Smooth muscle cell (in vitro differentiated cells): ENCODE data around the gene TBC1D22A. TPM values are rescaled to one million over a fixed set of nuclear protein-coding genes. Genes with fewer than 3 reads are reported as not detected.
A peak's percentile ranks its signal among the peaks of the same experiment; 100 is the strongest.

ENCODE experiments used
- DNase-seq: peaks from one replicate; lab custom pipeline; 2025; ENCODE audit not compliant: unreplicated experiment; lab: John Stamatoyannopoulos, UW
- H2AFZ ChIP-seq: fragments of 200-600 bp; sonication (generic); 2 replicates; pipeline ENCODE4 v1.6.0; 2016; ENCODE audit warnings: antibody characterized with exemption, low read depth, mild to moderate bottlenecking
- H3F3A ChIP-seq: fragments of 200-600 bp; sonication (generic); 2 replicates; pipeline ENCODE4 v1.6.0; 2017; ENCODE audit warnings: antibody characterized with exemption, low read depth
- H3K27ac ChIP-seq: fragments of 200-600 bp; sonication (generic); 2 replicates; pipeline ENCODE4 v1.5.1; 2016; ENCODE audit warnings: low read depth, mild to moderate bottlenecking
- H3K27me3 ChIP-seq: fragments of 200-600 bp; sonication (generic); 2 replicates; pipeline ENCODE4 v1.6.1; 2016; ENCODE audit warnings: low read depth, mild to moderate bottlenecking
- H3K36me3 ChIP-seq: fragments of 200-600 bp; sonication (generic); 2 replicates; pipeline ENCODE4 v1.5.1; 2016; ENCODE audit warnings: low read depth
- H3K4me1 ChIP-seq: fragments of 200-600 bp; sonication (generic); 2 replicates; pipeline ENCODE4 v1.5.1; 2016; ENCODE audit warnings: low read depth
- H3K4me2 ChIP-seq: fragments of 200-600 bp; sonication (generic); 2 replicates; pipeline ENCODE4 v1.6.0; 2016; ENCODE audit warnings: mild to moderate bottlenecking
- H3K4me3 ChIP-seq: fragments of 200-600 bp; sonication (generic); 2 replicates; pipeline ENCODE4 v1.5.1; 2016; ENCODE audit warnings: mild to moderate bottlenecking
- H3K79me2 ChIP-seq: fragments of 200-600 bp; sonication (generic); 2 replicates; pipeline ENCODE4 v1.6.0; 2016; ENCODE audit warnings: low read depth, mild to moderate bottlenecking
- H3K9ac ChIP-seq: fragments of 200-600 bp; sonication (generic); 2 replicates; pipeline ENCODE4 v1.6.0; 2016; ENCODE audit warnings: low read depth
- H3K9me3 ChIP-seq: fragments of 200-600 bp; sonication (generic); replicated peaks from 2 replicates; pipeline ENCODE4 v1.5.1; 2016; ENCODE audit warnings: low read depth
- H4K20me1 ChIP-seq: fragments of 200-600 bp; sonication (generic); 2 replicates; pipeline ENCODE4 v1.6.0; 2016; ENCODE audit warnings: low read depth
- WGBS: methylation state at CpG from one replicate; pipeline ENCODE4 v1.1.7; 2016; ENCODE audit warnings: low lambda C conversion rate; 5-methylcytosine and 5-hydroxymethylcytosine counted together
- polyA plus RNA-seq: library from polyadenylated mRNA; unstranded; fragments of >200 nt; fragmentation: Nextera tagmentation; extraction: Ambion mirVana; gene quantifications from 2 replicates; pipeline ENCODE4 v1.2.1, GENCODE V29; 2016
- total RNA-seq: library from RNA; depleted of rRNA; stranded (reverse); fragments of >200 nt; gene quantifications from 2 replicates; pipeline ENCODE4 v1.2.3, GENCODE V29; 2014
- TF ChIP-seq, protein P1 (sequence below): fragments of 200-600 bp; sonication (generic); IDR thresholded peaks from 2 replicates; pipeline ENCODE4 v1.5.1; 2017; ENCODE audit warnings: borderline replicate concordance, mild to moderate bottlenecking, antibody characterized with exemption; ENCODE audit not compliant: insufficient read depth, poor library complexity, severe bottlenecking

Gene TBC1D22A
- total and polyA plus RNA-seq, 2 experiments from 2014 or later = 12.5 to 14.4 TPM

DNA sequence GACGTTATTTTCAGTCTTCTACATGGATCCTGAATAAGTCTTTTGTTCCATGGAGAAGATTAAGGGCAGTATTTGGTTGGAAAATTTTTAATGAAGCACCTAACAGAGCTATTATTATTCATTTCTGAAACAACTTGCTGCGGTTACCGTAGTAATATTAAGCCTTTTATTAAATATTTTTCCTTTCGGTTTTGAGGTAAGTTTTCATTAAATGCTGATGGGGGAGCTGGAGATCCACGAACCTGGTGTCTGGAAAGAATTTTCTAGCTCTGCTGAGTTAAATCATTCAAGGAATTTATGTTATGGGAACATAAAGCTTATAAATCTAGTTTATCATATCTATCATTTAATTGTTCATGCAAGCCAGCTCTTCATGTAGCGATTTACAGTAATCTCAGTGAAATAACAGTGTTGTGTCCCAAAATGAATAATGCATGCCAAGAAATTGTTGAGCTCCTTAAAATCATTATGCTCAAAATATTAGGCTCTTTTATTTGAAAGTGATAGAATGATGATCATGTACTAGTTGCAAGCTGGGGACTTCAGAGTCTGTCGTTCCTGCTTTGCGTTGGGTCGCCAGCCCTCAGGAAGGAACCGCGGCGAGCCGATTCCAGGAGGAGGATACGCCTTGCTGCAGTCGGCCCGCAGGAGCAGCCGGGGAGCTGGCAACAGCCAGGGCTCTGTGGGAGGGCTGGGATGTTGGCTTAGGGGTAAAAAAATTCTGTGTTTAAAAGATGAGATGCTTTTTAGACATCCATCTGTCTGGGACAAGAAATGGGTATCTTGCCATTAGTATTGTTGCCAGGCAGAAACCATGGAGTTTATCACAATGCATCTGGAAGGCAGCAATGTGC is 83.1 kb downstream of the TBC1D22A start:
- no peaks in the 10 kb centered on the region for H3K9me3 ChIP-seq
- H3F3A ChIP-seq = no peaks in the 10 kb centered on the region
- H3K27me3 ChIP-seq = no peaks in the 10 kb centered on the region
- 93% methylated on average over 17 of the region's 17 CpGs for WGBS
- H3K4me2 ChIP-seq = no peak overlapping the region
- no peaks in the 10 kb centered on the region for H3K36me3 ChIP-seq
- H3K4me3 ChIP-seq = no peak overlapping the region
- peaks cover 72% of the 10 kb centered on the region for H4K20me1 ChIP-seq
- no peaks in the 10 kb centered on the region for H3K4me1 ChIP-seq
- no peak overlapping the region for H3K9ac ChIP-seq
- H2AFZ ChIP-seq = no peak overlapping the region
- TF ChIP-seq, protein P1, sequence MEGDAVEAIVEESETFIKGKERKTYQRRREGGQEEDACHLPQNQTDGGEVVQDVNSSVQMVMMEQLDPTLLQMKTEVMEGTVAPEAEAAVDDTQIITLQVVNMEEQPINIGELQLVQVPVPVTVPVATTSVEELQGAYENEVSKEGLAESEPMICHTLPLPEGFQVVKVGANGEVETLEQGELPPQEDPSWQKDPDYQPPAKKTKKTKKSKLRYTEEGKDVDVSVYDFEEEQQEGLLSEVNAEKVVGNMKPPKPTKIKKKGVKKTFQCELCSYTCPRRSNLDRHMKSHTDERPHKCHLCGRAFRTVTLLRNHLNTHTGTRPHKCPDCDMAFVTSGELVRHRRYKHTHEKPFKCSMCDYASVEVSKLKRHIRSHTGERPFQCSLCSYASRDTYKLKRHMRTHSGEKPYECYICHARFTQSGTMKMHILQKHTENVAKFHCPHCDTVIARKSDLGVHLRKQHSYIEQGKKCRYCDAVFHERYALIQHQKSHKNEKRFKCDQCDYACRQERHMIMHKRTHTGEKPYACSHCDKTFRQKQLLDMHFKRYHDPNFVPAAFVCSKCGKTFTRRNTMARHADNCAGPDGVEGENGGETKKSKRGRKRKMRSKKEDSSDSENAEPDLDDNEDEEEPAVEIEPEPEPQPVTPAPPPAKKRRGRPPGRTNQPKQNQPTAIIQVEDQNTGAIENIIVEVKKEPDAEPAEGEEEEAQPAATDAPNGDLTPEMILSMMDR = peak; percentile 41
- H3K79me2 ChIP-seq = no peaks in the 10 kb centered on the region
- no peak overlapping the region for H3K27ac ChIP-seq
- no peak for DNase-seq

DNA sequence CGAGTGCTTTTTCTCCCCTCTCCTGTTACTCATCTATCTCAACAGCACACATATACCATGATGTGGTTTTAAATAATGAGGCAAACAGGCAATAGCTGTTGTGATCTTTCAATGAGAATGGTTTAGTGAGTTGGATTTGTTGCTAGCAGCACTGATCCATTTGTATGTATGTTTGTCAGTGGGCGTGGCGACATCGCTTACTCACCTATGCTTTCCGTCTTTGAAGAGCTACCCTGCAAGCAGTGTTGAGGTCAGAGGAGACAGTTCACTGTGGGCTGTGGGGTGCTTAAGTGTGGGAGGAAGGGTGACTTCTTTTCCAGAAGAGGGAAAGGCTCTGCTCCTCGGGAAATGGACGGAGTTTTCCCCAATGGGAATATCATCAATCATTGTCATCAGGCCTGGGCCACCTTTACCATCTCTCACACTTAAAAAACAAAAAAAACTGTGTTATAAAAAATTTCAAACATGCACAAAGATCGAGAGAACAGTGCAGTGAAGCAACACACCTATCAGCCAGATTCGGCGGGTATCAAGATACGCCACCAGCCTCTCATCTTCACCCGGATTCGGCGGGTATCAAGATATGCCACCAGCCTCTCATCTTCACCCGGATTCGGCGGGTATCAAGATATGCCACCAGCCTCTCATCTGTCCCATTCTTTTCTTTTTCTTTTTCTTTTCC is 83.8 kb downstream of the TBC1D22A start:
- no peak overlapping the region for H2AFZ ChIP-seq
- no peaks in the 10 kb centered on the region for H3K79me2 ChIP-seq
- no peak overlapping the region for H3K4me2 ChIP-seq
- H3F3A ChIP-seq = no peaks in the 10 kb centered on the region
- H3K4me3 ChIP-seq = no peak overlapping the region
- no peak overlapping the region for H3K27ac ChIP-seq
- no peaks in the 10 kb centered on the region for H3K27me3 ChIP-seq
- DNase-seq = no peak
- peaks cover 4% of the 10 kb centered on the region for H3K36me3 ChIP-seq
- H3K9ac ChIP-seq = no peak overlapping the region
- TF ChIP-seq, protein P1 = no peak
- H4K20me1 ChIP-seq = peaks cover 72% of the 10 kb centered on the region
- WGBS = 90% methylated on average over 17 of the region's 17 CpGs
- no peaks in the 10 kb centered on the region for H3K9me3 ChIP-seq
- H3K4me1 ChIP-seq = no peaks in the 10 kb centered on the region

- Histone ChIP-seq H3K79me2 (no peaks in the 10 kb centered on the region), H3K9ac (no peak overlapping the region), H3K9me3 (no peaks in the 10 kb centered on the region), H2AFZ (no peak overlapping the region), H4K20me1 (peaks cover 72% of the 10 kb centered on the region), H3F3A (no peaks in the 10 kb centered on the region), H3K27me3 (no peaks in the 10 kb centered on the region), H3K4me1 (no peaks in the 10 kb centered on the region), H3K4me3 (no peak overlapping the region), H3K4me2 (no peak overlapping the region), H3K36me3 (peaks cover 4% of the 10 kb centered on the region), H3K27ac (peak overlapping the region; percentile 80)
- DNase-seq = no peak
- 90% methylated on average over 12 of the region's 12 CpGs for WGBS
- TF ChIP-seq, protein P1 = no peak
Observed at GRCh38 chr22:46846832-46847355, 84.4 kb downstream of the TBC1D22A start.
